ENCODE results near the gene KIF23. TPM values are rescaled to one million over a fixed set of nuclear protein-coding genes. Genes with fewer than 3 reads are reported as not detected.

Gene KIF23
- total and polyA plus RNA-seq, 2 experiments from 2014 or later: 52.9 to 103 TPM

GRCh38 chr15:69375151-69375790 is 38.9 kb upstream of the KIF23 start:
- H3K27ac Mint-ChIP-seq: no peak overlapping the region
- H4K20me1 ChIP-seq (replicated peaks; ENCODE audit: insufficient read depth): 0 out of 2 replicates have a peak, but pooled peaks cover 3% of the 10 kb centered on the region
- no peak overlapping the region for H3K4me3 Mint-ChIP-seq
- no peaks in the 10 kb centered on the region for H3K27me3 ChIP-seq (ENCODE audit: insufficient read depth)
- peaks cover 5% of the 10 kb centered on the region for H3K27me3 Mint-ChIP-seq (ENCODE audit: insufficient read depth, low read depth, poor library complexity)
- H3K4me1 ChIP-seq (ENCODE audit: insufficient read depth): no peaks in the 10 kb centered on the region
- no peaks in the 10 kb centered on the region for H3K36me3 Mint-ChIP-seq (ENCODE audit: low read depth)
- no peak overlapping the region for H2AFZ ChIP-seq
- no peaks in the 10 kb centered on the region for H3K79me2 ChIP-seq (replicated peaks; ENCODE audit: insufficient read depth)
- H3K4me3 ChIP-seq: no peak overlapping the region
- TF ChIP-seq EZH2phosphoT487 (IDR thresholded peaks at IDR 0.05; ENCODE audit: unreplicated experiment): no peak
- H3K27ac ChIP-seq (ENCODE audit: low read depth): no peak overlapping the region
- H3K9me2 ChIP-seq (ENCODE audit: insufficient read depth): no peaks in the 10 kb centered on the region
- ATAC-seq: no peak
- DNase-seq (ENCODE audit: low spot score): no peak
- H3K9me3 Mint-ChIP-seq: peaks cover 4% of the 10 kb centered on the region; the same call in 2 of the 3 replicates
- no peaks in the 10 kb centered on the region for H3F3A ChIP-seq (replicated peaks; ENCODE audit: low read depth)
- H3K36me3 ChIP-seq (ENCODE audit: insufficient read depth): 0 out of 2 replicates have a peak, but pooled peaks cover 8% of the 10 kb centered on the region
- H3K4me2 ChIP-seq: no peak overlapping the region
- H3K4me1 Mint-ChIP-seq: peaks cover 1% of the 10 kb centered on the region; the same call in 2 of the 3 replicates

DNA sequence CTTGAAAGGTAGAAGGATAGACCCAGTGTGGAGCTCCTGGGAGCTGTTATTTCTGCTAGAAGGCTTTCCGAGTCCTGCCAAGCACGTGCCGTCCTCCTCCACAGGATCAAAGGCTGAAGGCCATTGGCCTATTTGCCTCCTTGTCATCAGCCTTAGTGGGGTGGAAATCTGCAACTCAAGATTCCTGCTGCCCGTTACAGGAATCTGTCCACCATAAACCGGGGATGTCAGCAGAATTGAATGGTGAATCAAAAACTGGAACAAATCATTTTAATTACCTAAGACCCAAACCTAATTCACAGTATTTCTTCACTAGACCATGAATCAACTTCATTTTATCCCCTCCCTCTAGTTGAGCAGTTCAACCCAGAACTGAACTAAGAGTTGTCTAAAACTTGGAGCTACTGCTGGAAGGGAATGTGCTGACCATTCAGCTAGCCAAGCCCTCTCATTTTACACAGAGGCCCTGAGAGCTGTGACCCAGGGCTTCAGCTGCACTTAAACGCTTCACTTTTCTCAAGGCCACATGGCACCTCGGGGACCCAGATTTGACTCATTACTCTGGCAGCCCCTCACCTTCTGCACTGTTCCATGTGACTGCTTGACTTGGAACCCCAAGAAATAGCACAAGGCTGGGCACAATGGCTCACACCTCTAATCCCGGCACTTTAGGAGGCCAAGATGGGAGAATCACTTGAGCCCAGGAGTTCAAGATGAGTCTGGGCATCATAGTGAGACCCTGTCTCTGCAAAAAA is 36.8 kb upstream of the KIF23 start:
- no peak overlapping the region for H2AFZ ChIP-seq
- Mint-ChIP-seq H3K36me3 (ENCODE audit: low read depth) (no peaks in the 10 kb centered on the region), H3K27me3 (ENCODE audit: insufficient read depth, low read depth, poor library complexity) (peaks cover 5% of the 10 kb centered on the region), H3K4me3 (no peak overlapping the region), H3K4me1 (peaks cover 15% of the 10 kb centered on the region), H3K9me3 (peaks cover 4% of the 10 kb centered on the region; the same call in 2 of the 3 replicates), H3K27ac (no peak overlapping the region)
- no peaks in the 10 kb centered on the region for H3K79me2 ChIP-seq (replicated peaks; ENCODE audit: insufficient read depth)
- 0 out of 2 replicates have a peak, but pooled peaks cover 7% of the 10 kb centered on the region for H3K36me3 ChIP-seq (ENCODE audit: insufficient read depth)
- H4K20me1 ChIP-seq (replicated peaks; ENCODE audit: insufficient read depth): no peaks in the 10 kb centered on the region; the same call in 1 of the 2 replicates
- TF ChIP-seq, protein P1, sequence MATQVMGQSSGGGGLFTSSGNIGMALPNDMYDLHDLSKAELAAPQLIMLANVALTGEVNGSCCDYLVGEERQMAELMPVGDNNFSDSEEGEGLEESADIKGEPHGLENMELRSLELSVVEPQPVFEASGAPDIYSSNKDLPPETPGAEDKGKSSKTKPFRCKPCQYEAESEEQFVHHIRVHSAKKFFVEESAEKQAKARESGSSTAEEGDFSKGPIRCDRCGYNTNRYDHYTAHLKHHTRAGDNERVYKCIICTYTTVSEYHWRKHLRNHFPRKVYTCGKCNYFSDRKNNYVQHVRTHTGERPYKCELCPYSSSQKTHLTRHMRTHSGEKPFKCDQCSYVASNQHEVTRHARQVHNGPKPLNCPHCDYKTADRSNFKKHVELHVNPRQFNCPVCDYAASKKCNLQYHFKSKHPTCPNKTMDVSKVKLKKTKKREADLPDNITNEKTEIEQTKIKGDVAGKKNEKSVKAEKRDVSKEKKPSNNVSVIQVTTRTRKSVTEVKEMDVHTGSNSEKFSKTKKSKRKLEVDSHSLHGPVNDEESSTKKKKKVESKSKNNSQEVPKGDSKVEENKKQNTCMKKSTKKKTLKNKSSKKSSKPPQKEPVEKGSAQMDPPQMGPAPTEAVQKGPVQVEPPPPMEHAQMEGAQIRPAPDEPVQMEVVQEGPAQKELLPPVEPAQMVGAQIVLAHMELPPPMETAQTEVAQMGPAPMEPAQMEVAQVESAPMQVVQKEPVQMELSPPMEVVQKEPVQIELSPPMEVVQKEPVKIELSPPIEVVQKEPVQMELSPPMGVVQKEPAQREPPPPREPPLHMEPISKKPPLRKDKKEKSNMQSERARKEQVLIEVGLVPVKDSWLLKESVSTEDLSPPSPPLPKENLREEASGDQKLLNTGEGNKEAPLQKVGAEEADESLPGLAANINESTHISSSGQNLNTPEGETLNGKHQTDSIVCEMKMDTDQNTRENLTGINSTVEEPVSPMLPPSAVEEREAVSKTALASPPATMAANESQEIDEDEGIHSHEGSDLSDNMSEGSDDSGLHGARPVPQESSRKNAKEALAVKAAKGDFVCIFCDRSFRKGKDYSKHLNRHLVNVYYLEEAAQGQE (IDR thresholded peaks at IDR 0.05; ENCODE audit: unreplicated experiment): no peak
- TF ChIP-seq JUNB (IDR thresholded peaks at IDR 0.05; ENCODE audit: unreplicated experiment) (no peak), ZNF462 (CRISPR knock-in tag; IDR thresholded peaks at IDR 0.05) (no peak), CREB1 (CRISPR knock-in tag; IDR thresholded peaks at IDR 0.05; ENCODE audit: low read depth) (no peak), POLR2AphosphoS5 (IDR thresholded peaks at IDR 0.05; ENCODE audit: low read depth) (no peak), ZNF331 (CRISPR knock-in tag; IDR thresholded peaks at IDR 0.05; ENCODE audit: low read depth) (no peak), ETS1 (IDR thresholded peaks at IDR 0.05) (no peak), EZH2 (IDR thresholded peaks at IDR 0.05; ENCODE audit: low read depth, unreplicated experiment) (no peak)
- no peak overlapping the region for H3K4me2 ChIP-seq
- no peaks in the 10 kb centered on the region for H3K4me1 ChIP-seq (ENCODE audit: insufficient read depth)
- H3F3A ChIP-seq (replicated peaks; ENCODE audit: low read depth): no peaks in the 10 kb centered on the region
- no peaks in the 10 kb centered on the region for H3K27me3 ChIP-seq (ENCODE audit: insufficient read depth)
- H3K4me3 ChIP-seq: no peak overlapping the region
- H3K9me2 ChIP-seq (ENCODE audit: insufficient read depth): no peaks in the 10 kb centered on the region
- DNase-seq (ENCODE audit: low spot score): no peak
- no peak overlapping the region for H3K27ac ChIP-seq (ENCODE audit: low read depth)
- no peak for ATAC-seq

Measured in GM23338 (cell line).